Sciatic nerve (tissue), 2 donors: ENCODE data around the gene APOA5. TPM values are rescaled to one million over a fixed set of nuclear protein-coding genes. Genes with fewer than 3 reads are reported as not detected.
"Not testable (repeated sequence)": the region's sequence is repeated elsewhere in the genome, so short reads cannot be mapped to it uniquely, and the experiment has no call there.

Source experiments
- ATAC-seq: fragments of 200-7000 bp; cut with Tn5 transposase; one replicate; pipeline ENCODE4 v1.9.1; 2020; ENCODE audit warnings: mild to moderate bottlenecking, moderate library complexity
- DNase-seq: peaks from one replicate; pipeline ENCODE4 v3.0.0-alpha.2; 2020; ENCODE audit warnings: low spot score
- intact Hi-C: fragments of 100-400 bp; cut with DNase I; formaldehyde crosslinking; loops from one replicate; pipeline ENCODE4 v1.14.2; 2022
- total RNA-seq: library from RNA; stranded (reverse); fragmentation: NEBNext Ultra II Directional; extraction: Animal tissue kit (Norgen Biotek cat#: 25700); gene quantifications from one replicate; pipeline ENCODE4 v1.2.1, GENCODE V29; 2021
- donor health status: DM: no; HTN: no; CAD: no.
- donor health status: DM: no; HTN: no; CAD: no.

The APOA5 gene
- total RNA-seq, 1 donor from 2014 or later, result not detected

- intact Hi-C loops, result no loop called here
- ATAC-seq, result no peak
- no peak for DNase-seq
Observed at GRCh38 chr11:116808262-116809175, 16.8 kb upstream of the APOA5 start.

- DNase-seq (no peak), ATAC-seq (no peak)
- intact Hi-C loops, result no loop called here
Observed at GRCh38 chr11:116807601-116808261, 16.1 kb upstream of the APOA5 start.

GRCh38 chr11:116804001-116804400 lies 12.3 kb upstream of the APOA5 start:
- no peak for ATAC-seq
- intact Hi-C loops, result no loop called here
- DNase-seq, result no peak

GRCh38 chr11:116801662-116802061 lies 10.0 kb upstream of the APOA5 start:
- intact Hi-C loops, DNase-seq, ATAC-seq: not testable (repeated sequence)

DNA sequence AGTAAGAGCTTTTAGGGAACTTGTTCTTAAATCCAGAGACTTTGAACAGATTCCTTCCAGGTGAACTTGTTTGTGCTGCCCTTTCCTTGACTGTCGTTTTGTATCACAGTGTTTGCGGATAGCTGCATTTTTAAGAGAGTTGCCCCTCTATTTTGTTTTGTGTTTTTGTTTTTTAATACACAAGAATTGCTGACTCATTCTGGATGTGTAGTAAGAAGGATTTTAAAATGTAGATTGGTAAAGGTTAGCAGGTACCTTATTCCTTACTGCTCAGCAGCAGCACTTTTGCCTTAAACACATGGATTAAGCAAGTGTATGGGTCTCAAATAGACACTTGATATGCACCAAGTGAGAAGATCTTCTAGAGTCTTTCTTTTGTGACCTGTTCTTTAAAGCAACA lies 8.9 kb upstream of the APOA5 start:
- intact Hi-C loops, result no loop called here
- ATAC-seq, result no peak
- no peak for DNase-seq

DNA sequence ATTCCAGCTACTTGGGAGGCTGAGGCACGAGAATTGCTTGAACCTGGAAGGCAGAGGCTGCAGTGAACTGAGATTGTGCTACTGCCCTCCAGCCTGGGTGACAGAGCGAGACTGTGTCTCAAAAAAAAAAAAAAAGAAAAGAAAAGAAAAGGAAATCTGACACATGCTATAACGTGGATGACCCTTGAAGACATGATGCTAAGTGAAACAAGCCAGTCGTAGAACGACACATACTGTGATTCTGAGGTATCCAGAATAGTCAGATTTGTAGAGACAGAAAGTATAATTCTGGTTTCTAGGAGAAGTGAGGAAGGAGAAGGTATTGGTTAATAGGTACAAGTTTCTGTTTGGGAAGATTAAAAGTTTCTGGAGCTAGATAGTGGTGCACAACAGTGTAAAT lies 6.7 kb upstream of the APOA5 start:
- intact Hi-C loops, result loop anchor here (10.0 kb wide), 1 partner anchor 426 kb away; no protein-coding TSS in a partner anchor

GRCh38 chr11:116797816-116798215 lies 6.1 kb upstream of the APOA5 start:
- DNase-seq (no peak), ATAC-seq (no peak)
- intact Hi-C loops, result loop anchor here (10.0 kb wide), 1 partner anchor 427 kb away; no protein-coding TSS in a partner anchor

More for the DNA sequence above, 6.7 kb upstream of the APOA5 start:
- ATAC-seq (no peak), DNase-seq (no peak)

DNA sequence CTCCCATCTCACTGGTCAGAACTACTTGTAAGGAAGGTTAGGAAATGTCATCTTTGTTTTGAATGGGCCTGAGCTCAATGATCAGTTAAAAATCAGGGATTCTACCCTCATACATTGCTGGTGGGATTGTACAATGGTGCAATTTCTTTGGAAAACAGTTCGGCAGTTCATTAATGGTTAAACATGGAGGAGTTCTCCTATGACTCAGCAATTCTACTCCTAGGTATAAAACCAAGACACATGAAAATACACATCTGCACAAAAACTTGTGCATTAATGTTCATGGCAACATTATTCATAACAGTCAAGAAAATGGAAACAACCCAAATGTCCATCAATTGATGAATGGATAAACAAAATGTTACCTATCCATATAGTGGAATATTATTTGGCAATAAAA lies 4.9 kb upstream of the APOA5 start:
- no peak for DNase-seq
- no peak for ATAC-seq
- intact Hi-C loops, result loop anchor here (10.0 kb wide), 1 partner anchor 428 kb away; no protein-coding TSS in a partner anchor

DNA sequence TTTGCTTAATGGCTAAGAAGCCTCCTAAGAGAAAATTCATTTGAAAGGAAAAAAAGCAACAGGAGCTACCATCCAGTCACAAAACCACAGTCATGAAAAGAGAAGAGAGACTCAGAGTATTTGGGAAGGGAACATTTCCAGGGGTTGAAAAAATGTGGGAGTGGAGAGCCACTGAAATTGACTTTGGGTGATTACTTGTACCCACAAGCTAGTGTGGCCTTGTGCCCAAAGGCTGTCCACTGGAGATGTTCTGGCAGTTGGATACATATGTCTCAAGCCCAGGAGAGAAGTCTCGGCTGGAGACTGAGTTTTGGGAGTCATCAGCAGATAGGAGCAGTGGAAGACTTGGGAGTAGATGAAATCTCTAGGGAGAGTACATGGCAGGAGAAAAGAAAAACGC lies 3.2 kb upstream of the APOA5 start:
- DNase-seq (no peak), ATAC-seq (no peak)
- intact Hi-C loops, result loop anchor here (5.0 to 10.0 kb wide), 2 partner anchors 37 to 430 kb away; no protein-coding TSS in a partner anchor

DNA sequence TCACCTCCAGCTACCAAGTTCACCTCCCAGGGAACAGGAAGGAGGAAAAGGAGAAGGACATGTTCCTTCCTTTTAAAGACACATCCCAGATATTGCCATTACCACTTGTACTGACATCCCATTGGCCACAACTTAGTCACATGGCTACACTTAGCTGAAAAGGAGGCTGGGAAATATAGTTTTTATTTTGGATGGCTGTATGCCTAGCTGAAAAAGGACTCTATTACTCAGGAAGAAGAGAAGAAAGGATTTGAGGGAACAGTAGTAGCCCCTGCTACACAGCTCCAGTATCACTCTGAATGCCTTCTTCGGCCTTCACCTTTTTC lies 2.1 kb upstream of the APOA5 start:
- intact Hi-C loops, result loop anchor here (5.0 to 10.0 kb wide), 2 partner anchors 39 to 431 kb away; no protein-coding TSS in a partner anchor
- DNase-seq, result no peak

DNA sequence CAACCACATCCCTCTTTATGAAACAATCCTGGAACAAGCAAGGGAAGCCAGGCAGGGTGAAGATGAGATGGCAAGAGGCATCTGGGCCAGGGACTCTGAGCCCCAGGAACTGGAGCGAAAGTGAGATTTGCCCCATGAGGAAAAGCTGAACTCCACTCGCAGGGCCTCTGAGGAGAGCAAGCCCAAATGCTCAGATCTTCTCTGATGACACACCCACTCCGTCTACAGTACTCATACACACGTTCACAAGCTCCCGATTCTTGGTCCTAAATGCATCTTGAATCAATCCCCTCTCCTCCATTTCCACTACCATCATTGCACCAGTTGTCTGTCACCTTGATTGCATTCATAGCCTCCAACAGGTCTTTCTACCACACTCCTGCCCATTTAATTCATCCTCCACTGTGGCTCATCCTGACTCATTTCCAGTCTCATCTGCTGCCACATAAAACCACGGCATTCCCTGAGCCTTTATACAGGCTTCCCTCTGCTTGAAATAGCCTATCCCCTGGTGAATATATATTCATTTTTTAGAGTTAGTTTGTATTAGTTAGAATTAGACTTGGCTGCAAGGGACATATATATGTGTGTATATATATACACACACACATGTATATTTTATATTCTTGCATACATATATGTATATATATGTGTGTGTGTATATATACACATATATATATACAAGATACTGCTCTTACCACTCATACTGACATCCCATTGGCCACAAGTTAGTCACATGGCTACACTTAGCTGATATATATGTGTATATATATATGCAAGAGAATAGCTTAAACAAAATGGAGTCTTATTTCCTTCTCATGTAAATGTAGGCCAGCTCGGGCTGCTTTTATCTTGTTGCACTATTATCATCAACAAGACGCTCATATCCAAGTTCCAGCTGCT lies 1.4 kb upstream of the APOA5 start:
- no peak for ATAC-seq
- DNase-seq, result no peak
- intact Hi-C loops, result loop anchor here (5.0 to 10.0 kb wide), 2 partner anchors 39 to 432 kb away; no protein-coding TSS in a partner anchor

More for the DNA sequence above, 2.1 kb upstream of the APOA5 start:
- no peak for ATAC-seq

DNA sequence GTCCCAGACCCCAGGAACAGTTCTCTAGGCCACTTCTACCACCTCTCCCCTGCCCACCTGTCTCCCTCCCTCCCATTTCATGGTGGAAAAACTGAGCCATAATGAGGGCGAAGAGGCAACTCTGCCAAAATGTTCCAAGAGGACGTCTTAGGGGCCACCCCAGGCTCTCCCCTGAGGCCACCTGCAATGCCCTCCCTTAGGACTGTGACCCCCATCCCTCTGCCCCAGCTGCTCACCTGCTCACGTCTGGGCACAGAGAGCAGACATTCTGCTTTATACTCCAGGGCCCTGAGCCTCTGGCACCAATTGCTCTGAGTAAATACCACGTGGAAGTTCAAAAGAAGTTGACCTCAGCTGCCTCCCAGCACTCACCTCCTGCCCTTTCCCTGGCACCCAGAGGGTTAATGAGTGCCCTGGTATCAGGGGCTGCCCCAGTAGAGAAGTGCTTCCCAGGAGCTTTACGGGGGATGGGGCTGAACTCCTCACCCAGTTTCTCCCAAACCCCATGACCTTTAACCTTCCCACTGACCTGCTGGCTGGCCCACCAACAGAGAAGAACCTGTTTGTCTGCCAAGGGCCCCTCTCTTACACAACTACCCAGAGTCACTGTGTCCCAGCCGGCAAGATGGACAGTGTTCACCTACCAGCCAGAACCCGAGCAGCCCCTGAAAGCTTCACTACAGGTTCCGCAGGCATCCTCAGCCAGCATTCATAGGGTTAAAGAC lies 627 bp upstream of the APOA5 start:
- intact Hi-C loops, result loop anchor here (5.0 to 10.0 kb wide), 2 partner anchors 40 to 432 kb away; no protein-coding TSS in a partner anchor

DNA sequence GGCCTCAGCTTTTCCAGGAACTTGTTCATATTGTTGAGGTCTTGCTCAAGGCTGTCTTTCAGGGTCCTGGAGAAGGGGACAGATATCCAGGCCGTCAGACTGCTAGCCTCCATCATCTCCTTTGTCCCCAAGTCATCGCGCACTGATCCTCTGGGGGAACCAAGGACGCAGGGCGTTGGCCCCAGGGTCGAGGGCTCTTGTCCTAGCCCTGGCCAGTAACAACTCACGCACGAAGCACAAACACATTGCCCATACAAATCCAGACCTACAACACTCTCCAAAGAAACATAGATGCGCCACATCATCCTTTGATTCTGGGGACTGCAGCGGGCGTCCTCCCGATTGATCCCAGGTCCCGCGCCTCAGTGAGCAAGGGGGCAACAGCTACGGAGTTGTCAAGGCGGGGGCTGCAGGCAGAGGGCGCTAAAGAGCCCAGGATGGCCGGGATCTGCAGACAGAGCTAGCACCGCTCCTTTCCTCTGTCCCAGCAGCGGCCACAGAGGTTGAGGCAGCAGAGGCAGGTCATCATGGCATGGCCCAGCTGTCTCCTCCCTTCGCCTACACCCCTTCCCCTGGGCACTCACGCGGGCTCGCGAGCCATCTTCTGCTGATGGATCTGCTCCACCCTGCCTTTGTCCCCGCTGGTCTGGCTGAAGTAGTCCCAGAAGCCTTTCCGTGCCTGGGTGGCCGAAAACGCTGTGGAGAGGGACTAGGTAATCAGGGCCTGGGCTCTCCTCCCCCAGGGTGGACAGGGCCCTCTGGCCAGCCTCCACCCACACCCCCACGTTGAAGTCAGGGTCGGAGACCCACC lies 472 bp downstream of the APOA5 start:
- ATAC-seq (peak; percentile 70), DNase-seq (peak; percentile 88)
- intact Hi-C loops, result loop anchor here (5.0 to 10.0 kb wide), 2 partner anchors 41 to 434 kb away; no protein-coding TSS in a partner anchor

More for the DNA sequence above, 627 bp upstream of the APOA5 start:
- no peak for ATAC-seq
- DNase-seq, result no peak

- ATAC-seq, result no peak
- intact Hi-C loops, result loop anchor here (5.0 to 10.0 kb wide), 2 partner anchors 42 to 434 kb away; no protein-coding TSS in a partner anchor
- no peak for DNase-seq
Observed at GRCh38 chr11:116790167-116791001, 1.3 kb downstream of the APOA5 start.

- DNase-seq, result no peak
- intact Hi-C loops, result loop anchor here (10.0 kb wide), 1 partner anchor 316 kb away; no protein-coding TSS in a partner anchor
- ATAC-seq, result no peak
Observed at GRCh38 chr11:116788975-116789374, 2.7 kb downstream of the APOA5 start.

DNA sequence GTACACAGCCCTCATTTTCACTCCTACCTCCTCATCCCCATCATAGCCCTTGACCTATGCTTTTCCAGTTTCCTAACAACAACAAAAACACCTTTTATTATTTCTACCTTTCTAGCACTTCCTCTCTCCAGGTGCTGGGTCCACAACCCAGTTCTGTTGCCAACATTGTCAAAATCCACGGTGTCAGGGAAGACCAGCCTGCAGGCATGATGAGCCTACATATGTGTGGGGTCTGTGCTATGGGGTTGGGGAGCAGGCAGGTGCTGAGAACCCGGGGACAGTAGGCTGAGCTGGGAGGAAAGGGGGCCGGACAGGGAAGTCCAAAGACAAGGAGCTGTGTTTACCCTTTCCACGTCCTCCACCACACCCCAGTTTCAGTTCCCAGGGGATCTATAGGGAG lies 3.1 kb downstream of the APOA5 start:
- intact Hi-C loops, result loop anchor here (10.0 kb wide), 1 partner anchor 316 kb away; no protein-coding TSS in a partner anchor
- ATAC-seq, result no peak
- no peak for DNase-seq
